NCI-H1417 treated with DMSO at 0.1 percent for 48 hours (cell line): Measurements from ENCODE around the gene SLC35F1.

ENCODE experiments used
- DNase-seq: peaks from one replicate; lab custom pipeline; 2025; lab: John Stamatoyannopoulos, UW

The SLC35F1 gene

DNA sequence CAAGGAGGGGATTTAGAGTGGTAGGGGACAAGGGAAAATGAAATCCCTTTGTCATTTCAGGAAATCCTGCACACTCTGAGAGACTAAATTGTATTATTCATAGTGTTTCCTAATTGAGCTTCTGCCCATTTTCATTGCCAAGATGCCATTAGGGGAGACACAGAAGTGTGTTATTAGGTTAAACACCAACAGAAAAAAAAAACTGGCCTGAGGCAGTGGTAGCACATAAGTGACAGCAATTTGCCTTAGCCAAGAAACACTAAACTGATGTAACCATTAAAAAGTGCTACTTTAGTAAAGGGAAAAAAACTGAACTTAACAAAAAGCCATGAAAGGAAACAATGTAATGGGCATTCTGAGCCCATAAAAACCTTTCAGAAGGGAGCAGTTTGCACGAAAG lies 370.6 kb downstream of the SLC35F1 start:
- no peak for DNase-seq

DNA sequence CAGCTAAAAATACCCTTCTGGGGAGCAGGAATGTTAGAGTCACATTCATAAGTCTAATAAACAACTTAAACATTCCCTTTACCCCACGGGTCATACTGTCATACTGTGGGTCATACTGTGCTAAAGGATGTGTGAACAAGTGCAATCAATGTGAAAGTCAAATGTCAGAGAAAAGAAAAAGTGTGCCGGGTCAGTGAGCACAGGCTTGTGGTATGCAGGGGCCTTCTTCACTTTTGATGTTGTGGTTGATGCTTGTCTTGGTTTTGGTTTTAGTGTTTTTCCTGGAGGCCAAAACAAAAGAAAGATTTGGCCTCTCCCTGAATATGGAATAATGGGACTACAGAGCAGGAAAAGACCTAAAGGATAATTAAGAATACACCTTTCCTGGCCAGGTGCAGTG lies 373.1 kb downstream of the SLC35F1 start:
- DNase-seq: no peak

DNA sequence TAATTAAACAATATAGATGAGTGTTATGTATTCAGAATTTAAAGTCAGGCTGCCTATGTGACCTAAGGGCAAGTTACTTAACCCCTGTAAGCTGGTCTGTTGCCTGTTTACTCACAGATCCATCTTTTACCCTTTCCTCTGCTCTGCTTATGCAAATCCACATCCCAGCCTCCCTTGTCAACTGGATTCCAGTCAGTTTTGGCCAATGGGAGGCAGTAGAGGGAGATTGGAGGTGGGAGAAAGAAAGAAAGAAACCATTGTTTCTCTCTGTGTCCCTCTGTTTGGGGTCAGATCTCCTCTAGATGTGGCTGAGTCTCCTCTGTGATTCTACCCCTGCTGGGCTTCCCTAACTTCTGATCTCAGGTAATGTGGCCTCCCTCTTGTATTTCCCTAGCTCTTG lies 374.2 kb downstream of the SLC35F1 start:
- DNase-seq: no peak

- DNase-seq: no peak
These were observed 376.7 kb downstream of the SLC35F1 start for GRCh38 chr6:118283766-118284165.

DNA sequence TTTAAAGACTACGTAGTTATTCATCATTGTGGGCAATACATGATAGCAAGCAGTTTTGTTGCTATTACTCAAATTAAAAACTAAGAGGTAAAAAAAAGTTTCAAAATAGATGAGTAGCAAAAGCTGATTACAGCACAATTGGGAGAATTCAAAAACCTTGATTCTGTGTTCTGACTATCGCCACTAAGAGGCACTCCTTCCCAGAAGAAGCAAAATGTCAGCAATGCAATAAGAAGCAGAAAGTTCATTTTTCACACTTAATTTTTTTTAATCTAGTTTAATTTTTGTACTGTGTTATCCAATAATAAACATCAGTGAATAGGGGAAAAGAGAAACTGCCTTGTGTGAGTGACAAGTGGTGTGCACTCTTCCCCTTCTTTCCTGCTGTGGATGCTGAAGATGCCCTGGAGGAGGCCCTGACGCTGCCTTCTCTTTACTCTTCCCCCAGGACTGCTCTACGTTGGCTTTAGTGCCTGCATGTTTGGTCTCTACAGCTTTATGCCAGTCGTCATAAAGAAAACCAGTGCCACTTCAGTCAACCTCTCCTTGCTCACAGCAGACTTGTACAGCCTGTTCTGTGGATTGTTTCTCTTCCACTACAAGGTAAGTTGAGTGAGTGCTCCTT lies 377.8 kb downstream of the SLC35F1 start:
- no peak for DNase-seq

- no peak for DNase-seq
These were observed 378.7 kb downstream of the SLC35F1 start for GRCh38 chr6:118285791-118286190.

DNA sequence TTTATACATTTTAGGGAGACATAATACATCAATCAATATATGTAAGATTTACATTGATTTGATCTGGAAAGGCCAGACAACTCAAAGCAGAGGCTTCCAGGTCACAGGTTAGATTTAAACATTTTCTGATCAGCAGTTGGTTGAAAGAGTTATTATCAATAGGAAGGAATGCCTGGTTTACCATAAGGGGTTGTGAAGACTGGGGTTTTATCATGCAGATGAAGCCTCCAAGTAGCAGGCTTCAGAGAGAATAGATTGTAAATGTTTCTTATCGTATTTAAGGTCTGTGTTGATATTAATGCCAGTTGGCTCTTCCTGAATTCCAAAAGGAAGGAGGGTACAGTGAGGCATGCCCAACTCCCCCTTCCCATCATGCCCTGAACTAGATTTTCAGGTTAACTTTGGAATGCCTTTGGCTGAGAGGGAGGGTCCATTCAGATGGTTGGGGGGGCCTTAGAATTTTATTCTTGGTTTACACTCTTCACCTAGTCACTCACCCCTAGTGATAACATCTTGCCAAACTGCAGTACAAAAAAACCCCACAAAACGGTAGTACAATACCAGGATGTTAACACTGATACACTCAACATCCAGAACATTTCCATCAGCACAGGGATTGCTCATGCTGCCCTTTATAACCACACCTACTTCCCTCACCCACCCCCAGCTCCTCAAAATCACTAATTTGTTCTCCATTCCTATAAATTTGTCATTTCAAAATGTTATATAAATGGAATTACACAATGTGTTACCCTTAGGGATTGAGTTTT lies 381.5 kb downstream of the SLC35F1 start:
- no peak for DNase-seq

DNA sequence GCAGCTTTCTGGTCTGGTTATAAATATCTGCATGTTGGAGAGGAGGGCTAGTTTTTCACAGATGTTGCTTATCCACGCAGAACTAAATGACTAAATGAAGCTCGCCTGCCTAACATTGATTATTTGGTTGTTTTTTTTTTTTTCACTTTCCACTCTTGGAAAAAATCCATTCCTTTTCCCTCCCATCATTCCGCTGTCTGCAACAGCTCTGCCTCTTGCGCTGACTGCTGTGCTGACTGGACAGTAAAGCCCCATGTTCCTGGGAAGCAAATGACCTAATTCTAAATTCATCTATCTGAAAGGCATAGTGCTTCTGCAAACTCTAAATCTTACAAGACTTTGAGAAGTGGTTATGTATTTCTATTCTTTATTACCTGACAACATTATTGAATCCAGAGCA lies 385.5 kb downstream of the SLC35F1 start:
- no peak for DNase-seq

GRCh38 chr6:118294906-118295305 lies 387.8 kb downstream of the SLC35F1 start:
- no peak for DNase-seq

DNA sequence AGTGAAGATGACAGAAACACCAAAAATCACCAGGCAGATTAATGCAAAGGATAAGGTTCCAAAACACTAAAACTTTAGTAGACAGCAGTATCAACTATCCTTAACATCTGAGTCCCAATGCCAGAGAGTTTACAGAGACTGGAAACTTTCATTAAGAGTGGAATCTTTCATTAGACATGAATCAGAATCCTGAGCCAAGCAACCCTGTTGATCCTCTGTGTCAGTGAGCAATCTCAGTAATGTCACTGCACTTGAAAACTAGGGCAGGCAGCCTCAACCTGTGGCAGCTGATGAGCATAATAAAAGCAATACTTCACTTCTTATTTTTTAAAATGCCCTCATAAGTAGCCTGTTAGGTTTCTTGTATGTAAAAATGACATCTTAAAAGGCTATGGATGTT lies 388.3 kb downstream of the SLC35F1 start:
- DNase-seq: no peak

- DNase-seq: no peak
These were observed 389.3 kb downstream of the SLC35F1 start for GRCh38 chr6:118296129-118296901.

GRCh38 chr6:118297821-118298220 lies 390.8 kb downstream of the SLC35F1 start:
- DNase-seq: no peak

- DNase-seq: no peak
These were observed 391.7 kb downstream of the SLC35F1 start for GRCh38 chr6:118298476-118299427.

GRCh38 chr6:118299457-118299856 lies 392.4 kb downstream of the SLC35F1 start:
- DNase-seq: no peak

GRCh38 chr6:118304321-118304720 lies 397.3 kb downstream of the SLC35F1 start:
- DNase-seq: no peak

DNA sequence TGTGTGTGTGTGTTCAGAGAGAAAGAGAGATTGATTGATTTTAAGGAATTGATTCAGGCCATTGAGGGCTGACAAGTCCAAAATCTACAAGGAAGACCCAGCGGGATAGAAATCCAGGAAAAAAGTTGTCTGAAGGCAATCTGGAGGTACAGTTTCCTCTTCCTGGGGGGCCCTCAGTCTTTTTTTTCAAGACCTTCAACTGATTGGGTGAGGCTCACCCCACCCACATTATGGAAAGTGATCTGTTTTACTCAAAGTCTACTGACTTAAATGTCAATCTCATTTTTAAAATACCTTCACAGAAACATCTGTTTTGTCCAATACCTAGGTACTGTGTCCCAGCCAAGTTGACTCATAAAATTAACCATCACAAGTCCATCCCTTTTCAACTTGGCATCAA lies 398.0 kb downstream of the SLC35F1 start:
- no peak for DNase-seq

DNA sequence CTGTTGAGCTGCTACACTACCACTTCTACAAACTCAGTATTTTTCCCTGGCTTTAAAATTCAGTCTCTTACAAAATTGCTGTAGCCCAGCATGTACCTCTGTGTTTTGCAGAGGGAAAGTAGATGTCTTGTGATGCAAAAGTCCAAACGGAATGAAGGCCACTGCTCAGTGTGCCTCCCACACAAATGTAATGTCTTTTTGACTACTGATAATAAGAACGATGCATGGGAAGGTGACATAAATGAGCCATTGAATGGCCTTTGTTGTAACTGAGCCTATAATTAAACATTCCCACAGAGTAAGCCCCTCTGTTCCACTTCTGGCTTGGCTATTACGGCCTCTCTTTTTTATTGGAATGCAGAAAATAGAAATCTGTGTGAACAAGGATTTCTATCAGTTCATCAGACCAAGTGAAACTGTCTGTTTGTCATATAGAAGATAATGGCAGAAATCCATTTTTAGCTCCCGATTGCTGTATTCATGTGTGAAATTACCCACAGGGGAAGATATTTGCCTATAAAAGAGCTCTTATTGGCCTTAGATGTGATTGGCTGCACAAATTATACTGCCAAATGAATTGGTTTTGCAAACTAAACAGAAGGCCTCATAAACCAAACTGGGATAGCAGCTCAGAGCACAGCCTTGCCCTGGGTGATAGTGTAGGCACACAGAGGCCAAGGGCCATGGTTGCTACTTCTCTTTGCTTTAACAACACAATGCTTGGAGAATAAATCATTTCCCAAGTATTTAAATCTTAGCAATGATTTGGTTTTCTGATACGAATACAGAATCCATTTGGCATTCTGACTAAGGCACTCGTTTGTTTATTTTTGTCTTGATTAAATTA lies 399.6 kb downstream of the SLC35F1 start:
- no peak for DNase-seq

DNA sequence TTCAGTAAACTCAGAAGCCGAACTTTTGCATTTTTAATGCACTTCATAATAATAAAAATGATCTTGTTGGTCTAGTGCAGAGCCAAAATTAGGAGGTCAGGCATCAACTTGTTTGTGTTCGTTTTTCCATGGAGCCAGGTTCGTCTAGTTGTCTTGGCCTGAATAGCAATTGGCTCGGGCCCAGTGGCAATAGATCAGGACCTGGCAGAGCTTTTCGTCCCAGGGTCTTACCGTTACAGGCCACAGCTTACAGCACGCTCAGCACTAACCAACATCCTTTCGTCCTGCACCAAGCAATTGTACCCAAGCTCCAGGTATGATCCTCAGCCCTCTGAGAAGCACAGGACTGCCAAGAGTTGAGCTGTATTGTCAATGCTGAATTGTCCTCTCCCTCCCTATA lies 400.5 kb downstream of the SLC35F1 start:
- DNase-seq: no peak

- no peak for DNase-seq
These were observed 402.5 kb downstream of the SLC35F1 start for GRCh38 chr6:118309337-118310093.

- no peak for DNase-seq
These were observed 406.1 kb downstream of the SLC35F1 start for GRCh38 chr6:118313208-118313607.
